Vagina (tissue), 2 donors: Measurements from ENCODE around the gene RALBP1.

Experiments
- POLR2A ChIP-seq, 2 donors: fragments of 450-650 bp; IDR thresholded peaks; one replicate each; pipeline ENCODE4 v1.6.1; 2017; ENCODE audit warnings: antibody characterized with exemption in 2 of 2, mild to moderate bottlenecking in 2 of 2, moderate library complexity in 2 of 2
- TF ChIP-seq, protein P1 (sequence below), 3 experiments: fragments of 450-650 bp in 2 of 3; fragments of 200-600 bp in 1 of 3; sonication (generic) in 1 of 3; IDR thresholded peaks; one replicate each; pipeline ENCODE4 v1.5.1; 2017 to 2019; ENCODE audit warnings: antibody characterized with exemption in 3 of 3, mild to moderate bottlenecking in 2 of 3, moderate library complexity in 2 of 3

DNA sequence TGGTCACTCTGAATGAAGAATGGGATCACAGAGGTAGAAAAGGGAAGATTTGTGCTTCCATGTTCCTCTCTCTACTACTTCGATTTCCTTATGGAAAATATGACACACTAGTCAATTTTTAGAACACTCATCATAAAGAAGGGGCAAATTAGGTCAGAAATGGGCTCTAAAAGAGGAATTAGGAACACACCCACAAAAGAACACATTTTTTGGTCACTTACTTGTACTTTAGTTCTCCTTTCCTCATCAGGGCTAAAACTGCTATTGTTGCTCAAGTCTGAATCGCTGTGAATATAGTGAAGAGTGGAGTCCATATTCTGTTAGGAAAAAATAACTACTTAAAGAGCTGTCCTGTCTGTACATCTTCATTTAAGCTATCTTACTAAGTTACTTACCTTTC lies 86.4 kb downstream of the RALBP1 start:
- TF ChIP-seq, protein P1, sequence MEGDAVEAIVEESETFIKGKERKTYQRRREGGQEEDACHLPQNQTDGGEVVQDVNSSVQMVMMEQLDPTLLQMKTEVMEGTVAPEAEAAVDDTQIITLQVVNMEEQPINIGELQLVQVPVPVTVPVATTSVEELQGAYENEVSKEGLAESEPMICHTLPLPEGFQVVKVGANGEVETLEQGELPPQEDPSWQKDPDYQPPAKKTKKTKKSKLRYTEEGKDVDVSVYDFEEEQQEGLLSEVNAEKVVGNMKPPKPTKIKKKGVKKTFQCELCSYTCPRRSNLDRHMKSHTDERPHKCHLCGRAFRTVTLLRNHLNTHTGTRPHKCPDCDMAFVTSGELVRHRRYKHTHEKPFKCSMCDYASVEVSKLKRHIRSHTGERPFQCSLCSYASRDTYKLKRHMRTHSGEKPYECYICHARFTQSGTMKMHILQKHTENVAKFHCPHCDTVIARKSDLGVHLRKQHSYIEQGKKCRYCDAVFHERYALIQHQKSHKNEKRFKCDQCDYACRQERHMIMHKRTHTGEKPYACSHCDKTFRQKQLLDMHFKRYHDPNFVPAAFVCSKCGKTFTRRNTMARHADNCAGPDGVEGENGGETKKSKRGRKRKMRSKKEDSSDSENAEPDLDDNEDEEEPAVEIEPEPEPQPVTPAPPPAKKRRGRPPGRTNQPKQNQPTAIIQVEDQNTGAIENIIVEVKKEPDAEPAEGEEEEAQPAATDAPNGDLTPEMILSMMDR (IDR thresholded peaks at IDR 0.05), result no peak
- no peak for TF ChIP-seq POLR2A (IDR thresholded peaks at IDR 0.05)
